GM10248 (cell line): Measurements from ENCODE around the gene RASL11B.

ENCODE experiments used
- CTCF ChIA-PET: fragments of 300-600 bp; sonication (Branson Sonifier 250); formaldehyde crosslinking; extraction: SDS; loops from one replicate; lab custom pipeline; 2021; ENCODE audit warnings: antibody characterized with exemption; lab: Yijun Ruan, JAX
- POLR2A ChIA-PET: fragments of 350-650 bp; sonication (Branson Sonifier 250); formaldehyde crosslinking; extraction: SDS; loops from one replicate; lab custom pipeline; 2020; ENCODE audit warnings: antibody characterized with exemption; lab: Yijun Ruan, JAX
- DNase-seq: peaks from one replicate; pipeline ENCODE4 v3.0.0; 2012; ENCODE audit errors: extremely low spot score
- CTCF ChIP-seq: IDR thresholded peaks from 2 replicates; pipeline ENCODE4 v1.5.1; 2012; ENCODE audit warnings: mild to moderate bottlenecking, low read depth; ENCODE audit errors: extremely low read depth, missing control alignments, control extremely low read depth

Gene RASL11B

GRCh38 chr4:52843351-52843750 is 18.8 kb upstream of the RASL11B start:
- CTCF ChIA-PET: interaction anchor here (1.1 to 1.2 kb wide), 2 partner anchors 16 to 68 kb away, joined by 3 read pairs; no protein-coding TSS in a partner anchor
- DNase-seq: no peak
- POLR2A ChIA-PET: no interaction called here

GRCh38 chr4:52843958-52844357 is 18.2 kb upstream of the RASL11B start:
- ChIA-PET CTCF (interaction anchor here (1.1 to 1.2 kb wide), 2 partner anchors 17 to 68 kb away, joined by 3 read pairs; no protein-coding TSS in a partner anchor), POLR2A (no interaction called here)
- TF ChIP-seq CTCF: no peak
- no peak for DNase-seq

More at GRCh38 chr4:52843351-52843750, 18.8 kb upstream of the RASL11B start:
- no peak for TF ChIP-seq CTCF

GRCh38 chr4:52844596-52844995 is 17.5 kb upstream of the RASL11B start:
- DNase-seq: no peak
- TF ChIP-seq CTCF: no peak
- POLR2A ChIA-PET: no interaction called here
- CTCF ChIA-PET: interaction anchor here (1.1 to 1.2 kb wide), 2 partner anchors 17 to 67 kb away, joined by 3 read pairs; no protein-coding TSS in a partner anchor

GRCh38 chr4:52846502-52846901 is 15.6 kb upstream of the RASL11B start:
- TF ChIP-seq CTCF: no peak
- ChIA-PET CTCF (interaction anchor here (1.7 kb wide), 1 partner anchor 17 kb away, joined by 4 read pairs; no protein-coding TSS in a partner anchor), POLR2A (no interaction called here)
- no peak for DNase-seq

- ChIA-PET CTCF (interaction anchor here (1.7 to 1.8 kb wide), 2 partner anchors 15 to 20 kb away, joined by 4 read pairs; no protein-coding TSS in a partner anchor), POLR2A (no interaction called here)
- no peak for DNase-seq
- no peak for TF ChIP-seq CTCF
Observed at GRCh38 chr4:52848254-52848653, 13.9 kb upstream of the RASL11B start.

- POLR2A ChIA-PET: no interaction called here
- DNase-seq: no peak
- TF ChIP-seq CTCF: no peak
- CTCF ChIA-PET: no interaction called here
Observed at GRCh38 chr4:52850406-52851124, 11.6 kb upstream of the RASL11B start.
